ENCODE data around the gene PTPRM.

GRCh38 chr18:7805096-7805495 lies 238.0 kb downstream of the PTPRM start:
- TF ChIP-seq, protein P1, sequence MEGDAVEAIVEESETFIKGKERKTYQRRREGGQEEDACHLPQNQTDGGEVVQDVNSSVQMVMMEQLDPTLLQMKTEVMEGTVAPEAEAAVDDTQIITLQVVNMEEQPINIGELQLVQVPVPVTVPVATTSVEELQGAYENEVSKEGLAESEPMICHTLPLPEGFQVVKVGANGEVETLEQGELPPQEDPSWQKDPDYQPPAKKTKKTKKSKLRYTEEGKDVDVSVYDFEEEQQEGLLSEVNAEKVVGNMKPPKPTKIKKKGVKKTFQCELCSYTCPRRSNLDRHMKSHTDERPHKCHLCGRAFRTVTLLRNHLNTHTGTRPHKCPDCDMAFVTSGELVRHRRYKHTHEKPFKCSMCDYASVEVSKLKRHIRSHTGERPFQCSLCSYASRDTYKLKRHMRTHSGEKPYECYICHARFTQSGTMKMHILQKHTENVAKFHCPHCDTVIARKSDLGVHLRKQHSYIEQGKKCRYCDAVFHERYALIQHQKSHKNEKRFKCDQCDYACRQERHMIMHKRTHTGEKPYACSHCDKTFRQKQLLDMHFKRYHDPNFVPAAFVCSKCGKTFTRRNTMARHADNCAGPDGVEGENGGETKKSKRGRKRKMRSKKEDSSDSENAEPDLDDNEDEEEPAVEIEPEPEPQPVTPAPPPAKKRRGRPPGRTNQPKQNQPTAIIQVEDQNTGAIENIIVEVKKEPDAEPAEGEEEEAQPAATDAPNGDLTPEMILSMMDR (conservative IDR thresholded peaks at IDR 0.05; ENCODE audit: low read depth, low read length): no peak
- no peak for TF ChIP-seq EZH2 (IDR thresholded peaks at IDR 0.05; ENCODE audit: low read length, unreplicated experiment)
